HG03457 (cell line): ENCODE measurements around the gene NYAP1.
"Not testable (repeated sequence)": the region's sequence is repeated elsewhere in the genome, so short reads cannot be mapped to it uniquely, and the experiment has no call there.

Experiments used
- ATAC-seq: cut with Tn5 transposase; IDR thresholded peaks from one replicate; pipeline ENCODE4 v1.9.1; 2021; ENCODE audit warnings: moderate number of reproducible peaks; ENCODE audit not compliant: unreplicated experiment

NYAP1 gene

DNA sequence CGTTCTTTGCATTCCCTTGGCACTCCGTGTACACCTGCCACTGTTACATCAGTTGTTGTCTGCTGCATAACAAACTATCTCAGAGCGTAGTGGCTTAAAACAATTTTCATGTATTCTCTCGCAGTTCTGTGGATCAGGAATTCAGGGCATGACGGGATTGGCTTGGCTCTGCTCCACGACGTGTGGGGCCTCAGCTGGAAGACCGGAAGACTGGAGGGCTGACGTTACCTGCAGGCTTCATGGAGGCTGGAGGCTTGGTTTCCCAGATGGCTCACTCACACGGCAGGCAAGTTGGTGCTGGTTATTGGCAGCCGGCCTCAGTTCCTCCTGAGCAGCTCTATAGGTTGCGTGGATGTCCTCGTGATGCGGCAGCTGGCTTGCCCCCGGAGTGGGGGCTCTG, 25.5 kb downstream of the NYAP1 start:
- ATAC-seq, result no peak

DNA sequence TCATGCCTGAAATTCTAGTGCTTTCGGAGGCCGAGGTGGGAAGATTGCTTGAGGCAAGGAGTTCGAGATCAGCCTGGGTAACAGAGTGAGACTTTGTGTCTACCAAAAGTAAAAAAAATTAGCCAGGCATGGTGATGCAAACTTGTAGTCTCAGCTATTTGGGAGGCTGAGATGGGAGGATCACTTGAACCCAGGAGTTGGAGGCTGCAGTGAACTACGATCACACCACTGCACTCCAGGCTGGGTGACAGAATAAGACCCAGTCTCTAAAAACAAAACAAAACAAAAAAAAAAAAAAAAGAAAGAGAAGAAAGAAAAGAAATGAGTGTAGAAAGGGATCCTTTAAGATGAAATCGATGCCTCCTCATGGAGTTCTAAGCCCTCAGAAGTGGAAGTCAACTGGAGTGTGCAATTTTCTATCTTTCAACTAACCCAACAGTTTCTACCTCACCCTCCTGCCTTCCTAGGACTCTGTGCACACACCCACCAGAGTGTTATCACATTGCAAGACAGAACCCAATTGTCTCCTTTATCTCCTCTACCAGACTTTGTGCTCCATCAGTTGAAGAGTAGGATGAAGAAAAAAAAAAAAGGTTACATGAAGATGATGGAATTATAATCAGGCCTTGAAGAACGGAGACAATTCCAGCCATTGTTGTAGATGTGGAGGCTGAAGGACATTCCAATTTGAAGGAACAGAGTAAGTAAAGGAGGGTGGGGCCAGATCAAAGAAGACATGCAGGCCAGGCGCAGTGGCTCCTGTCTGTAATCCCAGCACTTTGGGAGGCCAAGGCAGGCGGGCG, 26.9 kb downstream of the NYAP1 start:
- ATAC-seq, result no peak

DNA sequence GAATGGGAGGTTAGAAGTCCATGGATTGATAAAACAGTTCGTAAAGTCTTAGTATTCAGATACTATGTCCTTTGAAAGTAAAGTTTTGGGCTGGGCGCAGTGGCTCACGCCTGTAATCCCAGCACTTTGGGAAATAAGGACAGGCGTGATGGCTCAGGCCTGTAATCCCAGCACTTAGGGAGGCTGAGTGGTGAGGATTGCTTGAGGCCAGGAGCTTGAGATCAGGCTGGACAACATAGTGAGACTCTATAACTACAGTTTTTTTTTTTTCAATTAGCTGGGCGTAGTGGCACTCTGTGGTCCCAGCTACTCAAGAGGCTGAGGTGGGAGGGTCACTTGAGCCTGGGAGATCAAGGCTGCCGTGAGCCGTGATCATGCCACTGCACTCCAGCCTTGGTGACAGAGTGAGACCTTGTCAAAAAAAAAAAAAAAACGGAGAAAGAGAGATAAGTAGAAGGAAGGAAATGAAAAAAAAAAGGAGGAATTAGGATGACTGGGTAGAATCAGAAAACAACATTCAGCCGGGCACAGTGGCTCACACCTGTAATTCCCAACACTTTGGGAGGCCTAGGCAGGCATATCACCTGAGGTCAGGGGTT, 29.6 kb downstream of the NYAP1 start:
- ATAC-seq, result no peak

DNA sequence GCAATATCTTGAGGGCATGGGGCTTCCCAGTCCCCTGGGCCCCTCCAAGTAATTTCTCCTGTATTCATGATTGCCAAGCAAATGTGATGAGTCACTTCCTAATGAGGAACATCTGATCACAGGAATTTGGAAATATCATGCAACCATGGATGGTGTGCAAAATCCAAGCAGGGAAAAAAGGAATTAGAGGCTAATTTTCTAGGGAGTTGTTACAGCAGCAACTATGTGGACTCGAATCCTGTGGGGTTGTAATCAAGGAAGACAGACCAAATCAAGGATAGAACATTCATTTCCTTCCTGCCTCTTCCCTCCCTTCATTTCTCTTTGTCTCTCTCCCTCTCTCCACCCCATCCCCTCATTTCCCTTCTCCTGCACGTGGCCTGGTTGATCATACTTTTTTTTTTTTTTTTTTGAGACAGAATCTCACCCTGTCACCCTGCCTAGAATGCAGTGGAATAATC, 31.4 kb downstream of the NYAP1 start:
- no peak for ATAC-seq

DNA sequence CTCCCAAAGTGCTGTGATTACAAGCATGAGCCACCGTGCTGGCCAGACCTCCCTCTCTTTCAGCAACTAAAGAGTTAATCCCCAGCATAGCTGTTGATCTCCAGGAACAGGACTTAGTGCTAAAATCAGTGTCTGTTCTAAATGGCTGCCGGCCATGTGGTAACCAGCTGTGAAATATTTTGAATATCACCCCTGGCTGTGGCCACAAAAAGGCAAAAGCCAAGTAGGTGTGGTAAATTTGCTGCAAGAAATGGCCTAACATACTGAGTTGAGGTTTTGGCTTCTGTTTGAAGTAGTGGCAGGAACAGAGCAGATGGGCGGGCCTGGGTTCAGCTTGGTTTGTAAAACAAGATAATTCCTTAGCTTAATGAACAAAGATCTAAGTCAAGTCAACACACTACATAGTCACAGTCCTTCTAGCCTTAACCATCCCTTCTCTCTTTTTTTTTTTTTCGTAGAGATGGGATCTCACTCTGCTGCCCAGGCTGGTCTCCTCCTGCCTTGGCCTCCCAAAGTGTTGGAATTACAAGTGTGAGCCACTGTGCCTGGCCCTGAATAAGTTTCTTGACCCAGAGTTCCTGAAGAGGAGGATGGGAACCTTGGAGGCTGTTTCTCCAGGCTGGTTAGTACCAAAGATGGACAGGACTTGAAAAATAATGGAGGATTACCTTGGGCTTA, 32.5 kb downstream of the NYAP1 start:
- ATAC-seq, result no peak

DNA sequence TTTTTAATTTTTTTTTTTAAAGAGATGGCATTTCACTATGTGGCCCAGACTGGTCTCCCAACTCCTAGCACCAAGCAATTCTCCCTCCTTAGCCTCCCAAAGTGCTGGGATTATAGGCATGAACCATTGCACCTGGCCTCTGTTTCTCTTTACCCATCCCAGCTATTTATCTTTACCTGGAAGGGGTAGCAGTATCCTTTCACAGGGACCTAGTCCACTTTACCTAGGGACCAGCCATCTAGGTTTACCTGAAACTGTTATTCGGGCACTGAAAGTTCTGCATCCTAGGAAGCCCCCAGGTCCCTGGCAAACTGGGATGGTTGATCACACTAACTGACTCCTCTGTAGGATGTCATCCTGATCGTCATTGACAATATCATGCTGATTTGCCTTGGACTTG, 33.6 kb downstream of the NYAP1 start:
- no peak for ATAC-seq

DNA sequence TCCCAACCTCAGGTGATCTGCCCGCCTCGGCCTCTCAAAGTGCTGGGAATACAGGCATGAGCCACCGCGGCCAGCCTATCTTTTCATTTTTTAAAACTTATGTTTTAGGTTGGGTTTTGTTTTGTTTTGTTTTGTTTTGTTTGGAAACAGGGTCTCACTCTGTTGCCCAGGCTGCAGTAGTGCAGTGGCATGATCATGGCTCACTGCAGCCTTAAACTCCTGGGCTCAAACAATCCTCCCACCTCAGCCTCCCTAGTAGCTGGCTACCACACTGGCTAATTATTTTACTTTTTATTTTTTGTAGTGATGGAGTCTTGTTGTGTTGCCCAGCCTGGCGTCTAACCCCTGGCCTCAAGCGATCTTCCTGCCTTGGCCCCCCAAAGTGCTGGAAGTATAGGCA, 35.9 kb downstream of the NYAP1 start:
- no peak for ATAC-seq

DNA sequence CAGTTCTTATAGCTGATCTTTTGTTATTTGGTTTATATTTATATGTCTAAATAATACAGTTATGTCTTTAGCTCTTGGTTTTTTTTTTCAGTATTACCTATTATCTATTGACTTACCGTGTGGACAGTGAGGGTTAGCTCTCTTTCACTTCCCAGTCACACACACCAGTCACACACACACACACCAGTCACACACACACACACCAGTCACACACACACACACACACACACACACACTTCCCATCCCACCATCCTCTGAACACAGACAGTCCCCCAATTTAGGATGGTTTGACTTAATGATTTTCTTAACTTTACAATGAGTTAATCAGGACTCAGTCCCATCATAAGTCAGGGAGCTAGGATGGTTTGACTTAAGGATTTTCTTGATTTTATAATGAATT, 36.4 kb downstream of the NYAP1 start:
- no peak for ATAC-seq

DNA sequence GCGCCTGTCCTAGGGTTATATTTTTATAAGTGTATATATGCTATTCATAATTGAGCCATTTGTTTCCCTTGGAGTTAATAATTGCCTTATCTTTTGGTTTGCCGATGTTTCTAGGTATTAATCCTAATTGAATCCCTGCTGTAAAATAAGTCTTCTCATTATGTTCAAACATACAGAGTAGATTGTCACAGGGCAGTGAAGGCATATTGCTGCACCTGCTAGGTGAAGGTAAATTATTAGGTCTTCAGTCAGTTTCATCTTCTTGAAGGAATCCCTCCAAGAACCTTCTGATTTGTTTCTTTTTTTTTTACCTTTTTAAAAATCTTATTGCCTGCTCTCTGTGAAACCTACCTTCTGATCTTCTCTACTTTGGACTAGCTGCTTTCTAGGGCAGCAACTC, 37.3 kb downstream of the NYAP1 start:
- ATAC-seq, result no peak

DNA sequence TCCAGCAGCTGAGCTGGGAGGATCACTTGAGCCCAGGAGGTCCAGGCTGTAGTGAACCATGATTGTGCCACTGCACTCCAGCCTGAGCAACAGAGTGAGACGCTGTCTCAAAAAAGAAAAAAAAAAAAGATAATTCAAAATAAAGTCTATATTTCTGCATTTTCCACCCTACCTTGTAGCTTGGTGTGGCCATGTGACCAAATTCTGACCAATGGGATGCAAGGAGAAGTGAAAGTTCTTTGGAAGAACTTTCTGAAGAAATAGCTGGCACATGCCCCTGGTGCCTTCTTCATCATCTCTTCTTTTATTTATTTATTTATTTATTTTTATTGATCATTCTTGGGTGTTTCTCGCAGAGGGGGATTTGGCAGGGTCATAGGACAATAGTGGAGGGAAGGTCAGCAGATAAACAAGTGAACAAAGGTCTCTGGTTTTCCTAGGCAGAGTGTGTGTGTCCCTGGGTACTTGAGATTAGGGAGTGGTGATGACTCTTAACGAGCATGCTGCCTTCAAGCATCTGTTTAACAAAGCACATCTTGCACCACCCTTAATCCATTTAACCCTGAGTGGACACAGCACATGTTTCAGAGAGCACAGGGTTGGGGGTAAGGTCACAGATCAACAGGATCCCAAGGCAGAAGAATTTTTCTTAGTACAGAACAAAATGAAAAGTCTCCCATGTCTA, 38.3 kb downstream of the NYAP1 start:
- ATAC-seq, result not testable (repeated sequence)

DNA sequence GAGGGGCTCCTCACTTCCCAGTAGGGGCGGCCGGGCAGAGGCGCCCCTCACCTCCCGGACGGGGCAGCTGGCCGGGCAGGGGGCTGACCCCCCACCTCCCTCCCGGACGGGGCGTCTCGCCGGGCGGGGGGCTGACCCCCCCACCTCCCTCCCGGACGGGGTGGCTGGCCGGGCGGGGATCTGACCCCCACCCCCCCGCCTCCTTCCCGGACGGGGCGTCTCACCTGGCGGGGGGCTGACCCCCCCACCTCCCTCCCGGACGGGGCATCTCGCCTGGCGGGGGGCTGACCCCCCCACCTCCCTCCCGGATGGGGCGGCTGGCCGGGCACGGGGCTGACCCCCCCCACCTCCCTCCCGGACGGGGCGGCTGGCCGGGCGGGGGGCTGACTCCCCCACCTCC, 39.5 kb downstream of the NYAP1 start:
- not testable (repeated sequence) for ATAC-seq

DNA sequence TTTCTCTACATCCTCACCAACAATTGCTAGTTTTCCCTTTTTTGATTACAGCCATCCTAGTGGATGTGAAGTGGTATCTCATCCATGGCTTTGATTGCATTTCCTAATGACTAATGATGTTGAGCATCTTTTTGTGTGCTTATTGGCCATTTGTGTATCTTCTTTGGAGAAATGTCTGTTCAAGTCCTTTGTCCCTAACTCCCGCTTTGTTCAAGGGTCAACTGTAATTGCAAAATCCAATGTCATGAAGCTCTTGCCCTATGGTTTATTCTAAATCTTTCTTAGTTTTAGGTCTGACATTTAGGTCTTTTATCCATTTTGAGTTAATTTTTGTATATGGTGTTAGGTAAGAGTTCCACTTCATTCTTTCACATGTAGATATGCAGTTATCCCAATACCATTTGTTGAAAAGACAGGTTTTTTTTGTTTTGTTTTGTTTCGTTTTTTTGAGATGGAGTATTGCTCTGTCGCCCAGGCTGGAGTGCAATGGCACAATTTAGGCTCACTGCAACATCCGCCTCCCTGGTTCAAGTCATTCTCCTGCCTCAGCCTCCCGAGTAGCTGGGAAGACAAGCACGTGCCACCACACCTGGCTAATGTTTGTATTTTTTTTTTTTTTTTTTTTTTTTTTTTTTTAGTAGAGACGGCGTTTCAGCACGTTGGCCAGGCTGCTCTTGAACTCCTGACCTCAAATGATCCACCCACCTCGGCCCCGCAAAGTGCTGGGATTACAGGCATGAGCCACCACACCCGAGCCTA, 44.6 kb downstream of the NYAP1 start:
- not testable (repeated sequence) for ATAC-seq

DNA sequence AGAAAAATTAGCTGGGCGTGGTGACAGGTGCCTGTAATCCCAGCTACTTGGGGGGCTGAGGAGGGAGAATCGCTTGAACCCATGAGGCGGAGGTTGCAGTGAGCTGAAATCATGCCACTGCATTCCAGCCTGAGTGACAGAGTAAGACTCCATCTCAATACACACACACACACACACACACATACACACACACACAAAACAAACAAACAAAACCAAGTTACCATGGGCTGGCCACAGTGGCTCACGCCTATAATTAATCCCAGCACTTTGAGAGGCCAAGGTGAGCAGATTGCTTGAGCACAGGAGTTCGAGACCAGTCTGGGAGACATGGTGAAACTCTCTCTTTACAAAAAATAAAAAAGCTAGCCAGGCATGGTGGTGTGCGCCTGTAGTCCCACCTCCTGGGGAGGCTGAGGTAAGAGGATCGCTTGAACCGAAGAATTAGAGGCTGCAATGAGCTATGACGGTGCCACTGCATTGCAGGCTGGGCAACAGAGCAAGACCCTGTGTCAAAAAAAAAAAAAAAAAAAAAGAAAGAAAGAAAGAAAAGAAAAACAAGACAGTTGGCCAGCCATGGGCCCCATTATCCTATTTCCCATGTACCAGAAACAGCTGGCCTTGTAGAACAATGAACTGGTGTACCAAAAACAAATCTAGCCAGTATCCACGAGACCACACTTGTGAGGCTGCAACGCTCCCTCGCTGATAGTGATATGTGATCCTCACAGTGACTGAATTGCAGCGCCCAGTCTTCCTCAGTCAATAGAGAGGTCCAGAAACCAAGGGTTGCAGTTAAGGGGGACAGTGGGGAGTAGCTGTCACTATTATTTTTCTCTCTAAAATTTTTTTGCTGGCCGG, 48.7 kb downstream of the NYAP1 start:
- no peak for ATAC-seq

DNA sequence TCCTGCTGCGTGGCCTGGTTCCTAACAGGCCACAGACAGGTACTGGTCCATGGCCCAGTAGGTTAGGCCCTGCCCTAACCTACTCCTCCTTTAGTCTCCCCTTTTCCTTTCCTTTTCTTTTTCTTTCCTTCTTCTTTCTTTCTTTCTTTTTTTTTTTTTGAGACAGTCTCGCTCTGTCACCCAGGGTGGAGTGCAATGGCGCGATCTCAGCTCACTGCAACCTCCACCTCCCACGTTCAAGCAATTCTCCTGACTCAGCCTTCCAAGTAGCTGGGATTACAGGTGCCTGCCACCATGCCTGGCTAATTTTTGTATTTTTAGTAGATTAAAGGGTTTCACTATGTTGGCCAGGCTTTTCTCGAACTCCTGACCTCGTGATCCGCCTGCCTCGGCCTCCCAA, 52.3 kb downstream of the NYAP1 start:
- not testable (repeated sequence) for ATAC-seq

DNA sequence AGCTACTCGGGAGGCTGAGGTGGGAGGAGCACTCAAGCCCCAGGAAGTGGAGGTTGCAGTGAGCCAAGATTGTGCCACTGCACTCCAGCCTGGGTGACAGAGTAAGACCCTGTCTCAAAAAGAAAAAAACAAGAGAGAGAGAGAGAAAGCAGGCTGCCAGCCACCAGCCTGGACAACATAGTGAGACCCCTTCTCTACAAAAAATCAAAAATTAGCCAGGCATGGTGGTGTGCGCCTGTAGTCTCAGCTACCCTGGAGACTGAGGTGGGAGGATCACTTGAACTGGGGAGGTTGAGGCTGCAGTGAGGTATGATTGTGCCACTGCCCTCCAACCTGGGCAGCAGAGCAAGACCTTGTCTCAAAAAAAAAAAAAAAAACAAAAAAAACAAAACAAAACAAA, 53.0 kb downstream of the NYAP1 start:
- not testable (repeated sequence) for ATAC-seq

DNA sequence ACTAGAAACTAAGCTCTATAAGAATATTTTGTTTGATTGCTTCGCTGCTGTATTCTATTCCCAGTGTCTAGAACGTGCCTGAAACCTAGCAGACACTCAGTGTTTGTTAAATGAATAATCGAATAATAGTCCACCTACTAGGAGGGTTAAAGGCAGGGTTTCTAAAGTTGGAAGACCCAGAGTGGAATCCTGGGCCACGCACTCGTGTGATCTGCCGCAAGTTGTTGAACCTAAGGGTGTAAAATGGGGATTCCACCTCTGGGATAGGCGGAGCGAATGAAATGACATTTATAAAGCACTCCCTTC, 54.6 kb downstream of the NYAP1 start:
- ATAC-seq, result no peak

DNA sequence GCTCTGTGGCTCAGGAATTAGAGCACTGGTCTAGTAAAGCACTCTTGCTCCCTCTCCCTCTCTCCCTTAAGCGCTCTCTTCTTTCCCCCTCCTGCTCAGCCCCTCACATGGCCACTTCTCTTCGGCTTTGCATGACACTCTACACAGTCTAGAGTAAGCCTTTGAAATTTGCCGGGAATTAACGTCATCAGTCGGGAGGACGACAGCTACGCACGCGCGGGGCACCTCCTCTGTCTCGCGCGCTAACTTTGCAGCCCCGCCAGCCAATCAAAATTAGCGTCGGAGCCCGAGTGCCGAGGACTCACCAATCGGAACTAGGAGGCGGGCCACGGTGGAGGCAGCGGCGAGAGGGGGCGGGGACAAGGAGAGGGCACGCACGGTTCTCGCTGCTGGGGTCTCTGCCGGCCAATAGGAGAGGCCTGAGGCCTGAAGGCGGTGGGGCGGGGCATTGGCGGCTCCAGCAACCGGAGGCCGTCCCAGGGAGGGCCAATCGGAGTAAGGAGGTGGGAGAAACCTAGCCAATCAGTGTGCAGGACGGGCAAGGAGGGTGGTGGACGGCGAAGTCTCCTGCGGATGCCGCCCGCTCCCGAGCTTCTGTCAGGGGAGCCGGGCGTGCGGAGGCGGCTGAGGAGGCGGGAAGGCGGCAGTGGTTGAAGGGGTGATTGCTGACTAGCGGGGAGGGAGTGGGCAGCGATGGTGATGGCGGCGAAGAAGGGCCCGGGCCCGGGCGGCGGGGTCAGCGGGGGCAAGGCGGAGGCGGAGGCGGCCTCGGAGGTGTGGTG, 55.1 kb downstream of the NYAP1 start, which contains the start of gene AGFG2:
AGFG2 (plus strand) TSS at position 550 of the 782 bp plus-strand sequence; CDS start at position 694, 144 bp downstream.
- ATAC-seq, result peak; percentile 92

DNA sequence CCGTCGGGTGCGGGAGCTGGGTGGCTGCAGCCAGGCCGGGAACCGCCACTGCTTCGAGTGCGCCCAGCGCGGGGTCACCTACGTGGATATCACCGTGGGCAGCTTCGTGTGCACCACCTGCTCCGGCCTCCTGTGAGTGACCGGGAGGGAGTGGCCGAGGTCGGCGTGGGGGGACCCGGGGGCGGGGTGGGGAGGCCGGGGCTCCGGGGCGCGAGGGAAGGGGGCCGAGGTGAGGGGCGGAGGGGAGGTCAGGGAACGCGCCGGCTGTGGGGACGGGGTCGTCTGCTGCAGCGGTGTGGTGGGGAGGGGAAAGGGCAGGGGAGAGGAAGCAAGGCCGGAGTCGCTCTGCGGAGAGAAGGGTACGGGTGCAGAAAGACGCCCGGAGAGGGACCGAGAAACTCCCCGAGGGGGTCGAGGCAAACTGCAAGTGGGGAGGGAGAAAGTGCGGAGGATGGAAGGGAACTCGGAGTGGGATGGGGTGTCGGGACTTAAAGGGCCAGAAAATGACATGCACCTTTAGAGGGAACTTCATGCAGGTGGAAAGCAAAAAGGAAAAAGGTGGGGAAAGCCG, 55.8 kb downstream of the NYAP1 start:
- no peak for ATAC-seq
